Adrenal gland (tissue), 12 donors: ENCODE measurements around the gene MSANTD2. TPM values are rescaled to one million over a fixed set of nuclear protein-coding genes. Genes with fewer than 3 reads are reported as not detected.

Experiments used
- DNase-seq, 7 donors: peaks; one replicate each; pipeline ENCODE4 v3.0.0-alpha.2; 2019 to 2020
- H3K27ac ChIP-seq, 5 donors: fragments of 200-600 bp; sonication (generic) in 4 of 5; 1 replicate in 3 of 5; 2 replicates in 2 of 5; pipeline versions ENCODE4 v1.5.1 to v1.8.0; 2016 to 2020; ENCODE audit warnings: mild to moderate bottlenecking in 1 of 5
- H3K27me3 ChIP-seq: fragments of 200-600 bp; 2 replicates; pipeline ENCODE4 v1.8.0; 2021
- H3K36me3 ChIP-seq, 2 donors: fragments of 200-600 bp; replicated peaks in 1 of 2; 1 replicate in 1 of 2; 2 replicates in 1 of 2; pipeline versions ENCODE4 v1.5.1 to v1.8.0; 2018 to 2022
- H3K4me1 ChIP-seq, 2 donors: fragments of 200-600 bp; replicated peaks in 1 of 2; 1 replicate in 1 of 2; 2 replicates in 1 of 2; pipeline versions ENCODE4 v1.5.1 to v1.8.0; 2018 to 2021
- H3K4me3 ChIP-seq, 4 donors: fragments of 200-600 bp; sonication (generic) in 3 of 4; one replicate each; pipeline ENCODE4 v1.5.1; 2016 to 2018
- H3K9me3 ChIP-seq, 3 donors: fragments of 200-600 bp; sonication (generic) in 1 of 3; replicated peaks in 1 of 3; 1 replicate in 2 of 3; 2 replicates in 1 of 3; pipeline versions ENCODE4 v1.5.1 to v1.8.0; 2016 to 2021
- CTCF ChIP-seq, 6 experiments: fragments of 450-650 bp in 4 of 6; fragments of 200-600 bp in 2 of 6; sonication (generic) in 1 of 6; IDR thresholded peaks; 1 replicate in 5 of 6; 2 replicates in 1 of 6; pipeline versions ENCODE4 v1.5.1 to v1.8.0; 2016 to 2021; ENCODE audit warnings: antibody characterized with exemption in 6 of 6, mild to moderate bottlenecking in 2 of 6, moderate library complexity in 1 of 6
- POLR2A ChIP-seq, 2 donors: fragments of 450-650 bp; IDR thresholded peaks; one replicate each; pipeline ENCODE4 v1.6.1; 2017; ENCODE audit warnings: antibody characterized with exemption in 2 of 2, mild to moderate bottlenecking in 2 of 2, moderate library complexity in 1 of 2
- WGBS, 4 donors: extraction: QIAGEN DNeasy Blood & Tissue Kit in 2 of 4; methylation state at CpG; one replicate each; pipeline versions ENCODE4 v1.1.5 to v1.1.7; 2013 to 2017; 5-methylcytosine and 5-hydroxymethylcytosine counted together
- intact Hi-C, 2 donors: fragments of 100-400 bp; cut with DNase I; formaldehyde crosslinking; loops; one replicate each; pipeline versions ENCODE4 v1.14.1 to v1.15.0; 2022 to 2023
- polyA plus RNA-seq, 3 donors: library from polyadenylated mRNA; stranded (reverse); fragments of 200-250 nt in 2 of 3; fragments of 350-450 nt in 1 of 3; fragmentation: Illumina TruSeq in 1 of 3; extraction: RNeasy Lipid Tissue Mini Kit (QIAGEN cat#74804) in 1 of 3; gene quantifications; one replicate each; pipeline ENCODE4 v1.2.3, GENCODE V29; 2013 to 2014
- total RNA-seq, 9 donors: library from RNA; depleted of rRNA in 4 of 9; stranded (reverse); fragments of >200 nt in 4 of 9; fragments of 120-200 nt in 1 of 9; fragmentation: NEBNext Ultra II Directional in 1 of 9; extraction: Animal tissue kit (Norgen Biotek cat#: 25700) in 1 of 9; gene quantifications; one replicate each; pipeline versions ENCODE4 v1.1.0 to v1.2.4, GENCODE V29; 2013 to 2023
- donor health status: healthy with polysubstance abuse.
- donor health status: Bipolar disorder and iron deficiency.
- donor health status: DM: yes; HTN: yes; CAD: no.
- donor health status: DM: no; HTN: no; CAD: no.
- donor health status: DM: no; HTN: no; CAD: no.
- donor health status: DM: yes; HTN: yes; CAD: no.

Gene MSANTD2
- total and polyA plus RNA-seq, 12 donors = 4.4 to 16.8 (median 9.7) TPM

DNA sequence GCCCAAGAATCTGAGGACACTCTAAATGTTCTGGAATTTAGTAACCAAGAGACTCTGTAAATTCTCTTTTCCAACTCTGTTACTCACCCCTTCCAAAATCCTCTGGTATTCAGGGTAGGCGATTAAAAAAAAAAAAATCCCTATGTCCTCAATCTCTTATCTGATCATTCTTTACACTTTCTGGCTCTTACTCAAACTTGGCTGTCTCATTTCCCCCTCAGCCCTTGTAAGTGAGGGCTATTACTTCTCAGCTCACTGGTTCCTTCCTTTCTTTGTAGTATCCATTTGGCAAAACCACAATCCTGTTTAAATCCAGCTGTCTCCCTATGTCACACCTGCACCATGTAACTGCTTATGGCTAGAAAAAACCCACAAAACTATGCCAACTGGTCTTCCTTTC, 12.7 kb upstream of the MSANTD2 start:
- Histone ChIP-seq H3K4me3 (no peak overlapping the region), H3K36me3 (no peaks in the 10 kb centered on the region), H3K27ac (no peak overlapping the region), H3K9me3 (no peaks in the 10 kb centered on the region), H3K4me1 (no peaks in the 10 kb centered on the region), H3K27me3 (peaks cover 12% of the 10 kb centered on the region)
- no peak for DNase-seq
- 0 to 25% (median 11%) methylated on average over 1 of the region's 1 CpG for WGBS, 4 donors
- TF ChIP-seq CTCF (IDR thresholded peaks at IDR 0.05) = no peak
- intact Hi-C loops = no loop called here

DNA sequence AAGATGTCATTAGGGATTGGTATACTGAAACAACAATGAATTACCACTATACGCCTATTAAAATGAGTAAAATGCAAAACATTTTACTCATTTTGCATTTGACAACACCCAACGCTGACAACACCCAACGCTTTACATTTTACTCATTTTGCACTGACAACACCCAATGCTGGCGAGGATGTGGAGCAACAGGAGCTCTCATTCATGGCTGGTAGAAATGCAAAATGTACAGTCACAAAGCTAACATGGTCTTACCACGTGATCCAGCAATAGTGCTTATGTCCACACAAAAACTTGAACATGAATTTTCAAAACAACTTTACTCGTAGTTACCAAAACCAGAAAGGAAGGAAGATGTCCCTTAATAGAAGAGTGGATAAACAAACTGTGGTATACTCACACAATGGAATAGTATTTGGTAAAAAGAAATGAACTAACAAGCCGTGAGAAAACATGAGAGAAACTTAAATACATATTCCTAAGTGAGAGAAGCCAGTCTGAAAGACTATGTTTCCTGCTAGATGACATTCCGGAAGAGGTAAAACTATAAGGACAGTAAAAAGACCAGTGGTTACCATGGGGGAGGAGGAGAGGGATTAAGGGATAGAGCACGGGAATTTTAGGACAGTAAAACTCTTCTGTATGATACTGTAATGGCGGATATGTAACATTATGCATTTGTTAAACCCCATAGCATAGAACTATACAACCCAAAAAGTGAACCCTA, 11.4 kb upstream of the MSANTD2 start:
- intact Hi-C loops = no loop called here
- TF ChIP-seq CTCF (IDR thresholded peaks at IDR 0.05) (no peak), POLR2A (IDR thresholded peaks at IDR 0.05) (no peak)
- WGBS, 4 donors = 78 to 85% (median 82%) methylated on average over 10 of the region's 10 CpGs

GRCh38 chr11:124807660-124808270, 7.6 kb upstream of the MSANTD2 start:
- Histone ChIP-seq H3K36me3 (no peaks in the 10 kb centered on the region), H3K27me3 (no peaks in the 10 kb centered on the region), H3K27ac (no peak overlapping the region), H3K4me3 (no peak overlapping the region), H3K4me1 (no peaks in the 10 kb centered on the region), H3K9me3 (no peaks in the 10 kb centered on the region)
- TF ChIP-seq POLR2A (IDR thresholded peaks at IDR 0.05) (no peak), CTCF (IDR thresholded peaks at IDR 0.05) (no peak)
- 88 to 94% (median 92%) methylated on average over 6 of the region's 6 CpGs for WGBS, 4 donors
- DNase-seq = no peak
- intact Hi-C loops = no loop called here

More for the DNA sequence above, 11.4 kb upstream of the MSANTD2 start:
- Histone ChIP-seq H3K27ac (no peak overlapping the region), H3K36me3 (no peaks in the 10 kb centered on the region), H3K9me3 (no peaks in the 10 kb centered on the region), H3K4me3 (no peak overlapping the region), H3K27me3 (peaks cover 12% of the 10 kb centered on the region), H3K4me1 (no peaks in the 10 kb centered on the region)
- no peak for DNase-seq

DNA sequence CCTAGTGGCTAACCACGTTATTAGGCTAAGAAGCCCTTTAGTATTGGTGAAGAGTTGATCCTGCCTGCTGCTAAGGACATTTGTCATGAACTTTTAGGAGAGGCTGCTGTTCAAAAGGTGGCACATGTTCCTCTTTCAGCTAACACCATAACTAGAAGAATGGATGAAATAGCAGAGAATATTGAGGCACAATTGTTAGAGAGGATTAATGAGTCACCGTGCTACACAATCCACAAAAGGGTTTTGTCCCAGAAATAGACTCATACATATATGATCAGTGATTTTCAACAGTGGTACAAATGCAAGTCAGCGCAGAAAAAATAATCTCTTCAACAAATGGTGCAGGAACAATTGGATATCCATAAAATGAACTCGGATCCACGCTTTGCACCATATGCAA, 7.0 kb upstream of the MSANTD2 start:
- Histone ChIP-seq H3K9me3 (no peaks in the 10 kb centered on the region), H3K4me1 (no peaks in the 10 kb centered on the region), H3K4me3 (no peak overlapping the region), H3K27me3 (no peaks in the 10 kb centered on the region), H3K27ac (no peak overlapping the region), H3K36me3 (no peaks in the 10 kb centered on the region)
- DNase-seq = no peak
- 84 to 97% (median 93%) methylated on average over 5 of the region's 5 CpGs for WGBS, 4 donors
- intact Hi-C loops = no loop called here
- no peak for TF ChIP-seq CTCF (IDR thresholded peaks at IDR 0.05)
- no peak for TF ChIP-seq POLR2A (IDR thresholded peaks at IDR 0.05)
